ENCODE data around the gene TP53I13. TPM values are rescaled to one million over a fixed set of nuclear protein-coding genes. Genes with fewer than 3 reads are reported as not detected.

The TP53I13 gene
- total RNA-seq, 4 donors from 2014 or later: 32.1 to 150 (median 78.2) TPM

GRCh38 chr17:29612404-29613280, 44.1 kb downstream of the TP53I13 start:
- TF ChIP-seq CTCF (IDR thresholded peaks at IDR 0.05; ENCODE audit: low read depth): no peak

GRCh38 chr17:29613352-29613837, 44.9 kb downstream of the TP53I13 start:
- no peak for TF ChIP-seq CTCF (IDR thresholded peaks at IDR 0.05; ENCODE audit: low read depth)

- TF ChIP-seq CTCF (IDR thresholded peaks at IDR 0.05; ENCODE audit: low read depth): no peak
These were observed 45.4 kb downstream of the TP53I13 start for GRCh38 chr17:29613856-29614255.

- no peak for TF ChIP-seq CTCF (IDR thresholded peaks at IDR 0.05; ENCODE audit: low read depth)
These were observed 46.0 kb downstream of the TP53I13 start for GRCh38 chr17:29614349-29615047.

- no peak for TF ChIP-seq CTCF (IDR thresholded peaks at IDR 0.05; ENCODE audit: low read depth)
These were observed 46.5 kb downstream of the TP53I13 start for GRCh38 chr17:29615048-29615385.

- no peak for TF ChIP-seq CTCF (IDR thresholded peaks at IDR 0.05; ENCODE audit: low read depth)
These were observed 47.2 kb downstream of the TP53I13 start for GRCh38 chr17:29615492-29616299.

Measured in subcutaneous adipose tissue (tissue), 4 donors.